PC-3 (cell line): ENCODE measurements around the gene VDR. TPM values are rescaled to one million over a fixed set of nuclear protein-coding genes. Genes with fewer than 3 reads are reported as not detected.

Experiments
- ATAC-seq: fragments of 200-7000 bp; cut with Tn5 transposase; 2 replicates; pipeline ENCODE4 v1.9.1; 2020; ENCODE audit warnings: mild to moderate bottlenecking, moderate library complexity
- Bru-seq: library from RNA; stranded (reverse); fragments of 400-500 nt; gene quantifications from one replicate; lab custom pipeline; 2021; lab: Mats Ljungman, UMichigan
- BruChase-seq, 2 experiments: library from RNA; stranded (reverse); fragments of 400-500 nt; gene quantifications; one replicate each; lab custom pipeline; 2021; lab: Mats Ljungman, UMichigan
- BruUV-seq: library from RNA; stranded (reverse); fragments of 400-500 nt; replicated peaks from 2 replicates; lab custom pipeline; 2021; lab: Mats Ljungman, UMichigan
- CTCF ChIA-PET: fragments of 300-600 bp; sonication (Branson Sonifier 250); formaldehyde crosslinking; loops from one replicate; lab custom pipeline; 2022; ENCODE audit warnings: antibody characterized with exemption; lab: Charles Lee
- POLR2A ChIA-PET: fragments of 300-600 bp; sonication (Branson Sonifier 250); formaldehyde crosslinking; loops from one replicate; lab custom pipeline; 2022; ENCODE audit warnings: antibody characterized with exemption; ENCODE audit not compliant: unreplicated experiment; lab: Charles Lee
- DNase-seq: peaks from one replicate; pipeline ENCODE4 v3.0.0-alpha.2; 2015
- H2AFZ ChIP-seq: fragments of 300-600 bp; sonication (generic); 2 replicates; pipeline ENCODE4 v1.6.0; 2016; ENCODE audit warnings: antibody characterized with exemption, low read length
- H3F3A ChIP-seq: fragments of 300-600 bp; sonication (generic); one replicate; pipeline ENCODE4 v1.6.0; 2017; ENCODE audit warnings: antibody characterized with exemption, low read length, control low read depth, mild to moderate bottlenecking; ENCODE audit not compliant: unreplicated experiment
- H3K27ac ChIP-seq: fragments of 300-600 bp; sonication (generic); 2 replicates; pipeline ENCODE4 v1.5.1; 2016; ENCODE audit warnings: mild to moderate bottlenecking, low read length
- H3K27me3 ChIP-seq: fragments of 300-600 bp; sonication (generic); 2 replicates; pipeline ENCODE4 v1.6.1; 2016; ENCODE audit warnings: low read length, mixed read lengths
- H3K36me3 ChIP-seq: fragments of 300-600 bp; sonication (generic); 2 replicates; pipeline ENCODE4 v1.6.1; 2016; ENCODE audit warnings: low read depth, mixed run types, low read length, mixed read lengths
- H3K4me1 ChIP-seq: fragments of 300-600 bp; sonication (generic); 2 replicates; pipeline ENCODE4 v1.5.1; 2016; ENCODE audit warnings: low read length; ENCODE audit not compliant: insufficient read depth
- H3K4me2 ChIP-seq: fragments of 300-600 bp; sonication (generic); 2 replicates; pipeline ENCODE4 v1.6.0; 2016; ENCODE audit warnings: low read length
- H3K4me3 ChIP-seq: fragments of 300-600 bp; sonication (generic); 2 replicates; pipeline ENCODE4 v1.5.1; 2016; ENCODE audit warnings: mild to moderate bottlenecking, low read length, mixed read lengths
- H3K79me2 ChIP-seq: fragments of 300-600 bp; sonication (generic); 2 replicates; pipeline ENCODE4 v1.6.1; 2017; ENCODE audit warnings: low read length, mixed read lengths
- H3K9ac ChIP-seq: fragments of 300-600 bp; sonication (generic); 2 replicates; pipeline ENCODE4 v1.6.0; 2016; ENCODE audit warnings: mild to moderate bottlenecking, low read length
- H3K9me2 ChIP-seq: fragments of 300-600 bp; sonication (generic); replicated peaks from 2 replicates; pipeline ENCODE4 v1.6.1; 2016; ENCODE audit warnings: mixed run types, low read length, mixed read lengths
- H3K9me3 ChIP-seq: fragments of 300-600 bp; sonication (generic); 2 replicates; pipeline ENCODE4 v1.6.1; 2016; ENCODE audit warnings: low read length, mixed read lengths
- H4K20me1 ChIP-seq: fragments of 300-600 bp; sonication (generic); 2 replicates; pipeline ENCODE4 v1.6.1; 2016; ENCODE audit warnings: low read length, mixed read lengths
- CTCF ChIP-seq: fragments of 300-600 bp; sonication (generic); conservative IDR thresholded peaks from 2 replicates; pipeline ENCODE4 v1.5.1; 2017; ENCODE audit warnings: antibody characterized with exemption, low read depth, mild to moderate bottlenecking, low read length
- EZH2 ChIP-seq: fragments of 300-600 bp; sonication (generic); IDR thresholded peaks from one replicate; pipeline ENCODE4 v1.6.1; 2017; ENCODE audit warnings: antibody characterized with exemption, mild to moderate bottlenecking, low read length; ENCODE audit not compliant: unreplicated experiment
- EZH2phosphoT487 ChIP-seq: fragments of 300-600 bp; sonication (generic); IDR thresholded peaks from 2 replicates; pipeline ENCODE4 v1.6.1; 2018; ENCODE audit warnings: mild to moderate bottlenecking, antibody characterized with exemption, low read length, borderline replicate concordance
- intact Hi-C: fragments of 100-400 bp; cut with micrococcal nuclease; formaldehyde crosslinking; loops from 2 replicates; pipeline ENCODE4 v1.9.0; 2023
- long read RNA-seq: library from polyadenylated mRNA; unstranded; transcript quantifications from one replicate; pipeline ENCODE4 v2.0.0, GENCODE V29; 2021; ENCODE audit not compliant: unreplicated experiment
- total RNA-seq: library from RNA; depleted of rRNA; stranded (reverse); fragments of >200 nt; gene quantifications from 2 replicates; pipeline ENCODE4 v1.2.3, GENCODE V29; 2014; rRNA removed

Gene VDR
- total RNA-seq (19.6 and 19.9 TPM in 2 replicates), Bru-seq, nascent RNA (percentile 46 among the genes with signal in this experiment), BruChase-seq, experiment 1, labeled RNA remaining after a 6-hour chase (percentile 57 among the genes with signal in this experiment), BruChase-seq, experiment 2, labeled RNA remaining after a 2-hour chase (percentile 48 among the genes with signal in this experiment)
- long read RNA-seq, partial matches to known transcripts = 4 of 18 reads
- long read RNA-seq, other reads (novel, unspliced or antisense) = 13 of 18 reads

- TSS peak; percentile 75 for BruUV-seq
- H3K79me2 ChIP-seq = peaks cover 41% of the 10 kb centered on the region
Measured at GRCh38 chr12:47904713-47905709, at the start of gene VDR. TSS of gene VDR (minus strand) at chr12:47904994. CDS start at chr12:47879113, 25,881 bp downstream.

DNA sequence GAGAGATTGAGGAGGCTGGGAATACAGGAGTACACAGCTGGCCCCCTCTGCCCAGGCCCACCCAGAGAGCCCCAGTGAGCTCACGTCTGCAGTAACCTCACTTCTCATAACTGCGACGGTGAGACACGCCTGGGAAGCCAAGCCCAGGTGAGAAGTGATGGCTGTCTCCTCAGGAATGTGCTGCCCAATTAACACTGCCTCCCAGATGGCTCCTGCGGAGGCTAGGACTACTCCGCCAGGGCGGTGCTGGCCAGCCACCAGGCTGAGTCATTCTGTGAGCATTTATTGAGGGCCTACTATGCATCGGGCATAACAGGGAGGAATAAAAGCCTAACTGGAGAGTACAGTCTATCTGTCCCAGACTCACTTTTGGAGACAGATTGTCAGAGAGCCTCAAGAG is 49.3 kb upstream of the VDR start:
- Histone ChIP-seq H4K20me1 (no peaks in the 10 kb centered on the region), H3K4me1 (no peaks in the 10 kb centered on the region; the same call in 1 of the 2 replicates), H3K9ac (no peak overlapping the region), H3K4me3 (no peak overlapping the region), H3K27me3 (no peaks in the 10 kb centered on the region), H2AFZ (no peak overlapping the region), H3K27ac (no peak overlapping the region), H3F3A (no peaks in the 10 kb centered on the region), H3K4me2 (no peak overlapping the region), H3K79me2 (no peaks in the 10 kb centered on the region), H3K9me3 (no peaks in the 10 kb centered on the region; the same call in 1 of the 2 replicates), H3K36me3 (no peaks in the 10 kb centered on the region), H3K9me2 (no peaks in the 10 kb centered on the region)
- BruUV-seq = no TSS peak
- no peak for ATAC-seq
- intact Hi-C loops = no loop called here
- DNase-seq = peak; percentile 21
- ChIA-PET POLR2A (no interaction called here), CTCF (interaction anchor here (0.6 kb wide), 1 partner anchor 89 kb away, joined by 3 read pairs; no protein-coding TSS in a partner anchor)
- no peak for TF ChIP-seq EZH2phosphoT487
- no peak for TF ChIP-seq EZH2
- no peak for TF ChIP-seq CTCF

More at GRCh38 chr12:47904713-47905709, at the start of gene VDR:
- Histone ChIP-seq H4K20me1 (peaks cover 3% of the 10 kb centered on the region; the same call in 1 of the 2 replicates), H3K36me3 (no peaks in the 10 kb centered on the region), H3K9me3 (no peaks in the 10 kb centered on the region), H3K9ac (peak within 1 kb of the TSS; percentile 77), H3K9me2 (no peaks in the 10 kb centered on the region), H3K27me3 (no peaks in the 10 kb centered on the region), H2AFZ (peak within 1 kb of the TSS; percentile 82), H3K4me2 (peak within 1 kb of the TSS; percentile 95), H3K27ac (peak within 1 kb of the TSS; percentile 72), H3K4me3 (peak within 1 kb of the TSS; percentile 86), H3F3A (no peaks in the 10 kb centered on the region), H3K4me1 (peaks cover 39% of the 10 kb centered on the region)
- DNase-seq = peak; percentile 77
- POLR2A ChIA-PET = interaction anchor here (0.6 to 0.7 kb wide), 5 partner anchors 16 to 952 kb away, joined by 3 to 8 read pairs (median 4); no protein-coding TSS in a partner anchor
- peak; percentile 64 for ATAC-seq
- CTCF ChIA-PET = interaction anchor here (0.6 to 1.6 kb wide), 8 partner anchors 8 to 157 kb away, joined by 3 to 18 read pairs (median 4); partner anchors contain the start of gene TMEM106C
- TF ChIP-seq EZH2 (no peak), CTCF (peak; percentile 76), EZH2phosphoT487 (no peak)
- intact Hi-C loops = loop anchor here (2.0 to 10.0 kb wide), 3 partner anchors 44 to 280 kb away; partner anchors contain the start of gene CCDC184
